ENCODE results near the gene PCBP4.

DNA sequence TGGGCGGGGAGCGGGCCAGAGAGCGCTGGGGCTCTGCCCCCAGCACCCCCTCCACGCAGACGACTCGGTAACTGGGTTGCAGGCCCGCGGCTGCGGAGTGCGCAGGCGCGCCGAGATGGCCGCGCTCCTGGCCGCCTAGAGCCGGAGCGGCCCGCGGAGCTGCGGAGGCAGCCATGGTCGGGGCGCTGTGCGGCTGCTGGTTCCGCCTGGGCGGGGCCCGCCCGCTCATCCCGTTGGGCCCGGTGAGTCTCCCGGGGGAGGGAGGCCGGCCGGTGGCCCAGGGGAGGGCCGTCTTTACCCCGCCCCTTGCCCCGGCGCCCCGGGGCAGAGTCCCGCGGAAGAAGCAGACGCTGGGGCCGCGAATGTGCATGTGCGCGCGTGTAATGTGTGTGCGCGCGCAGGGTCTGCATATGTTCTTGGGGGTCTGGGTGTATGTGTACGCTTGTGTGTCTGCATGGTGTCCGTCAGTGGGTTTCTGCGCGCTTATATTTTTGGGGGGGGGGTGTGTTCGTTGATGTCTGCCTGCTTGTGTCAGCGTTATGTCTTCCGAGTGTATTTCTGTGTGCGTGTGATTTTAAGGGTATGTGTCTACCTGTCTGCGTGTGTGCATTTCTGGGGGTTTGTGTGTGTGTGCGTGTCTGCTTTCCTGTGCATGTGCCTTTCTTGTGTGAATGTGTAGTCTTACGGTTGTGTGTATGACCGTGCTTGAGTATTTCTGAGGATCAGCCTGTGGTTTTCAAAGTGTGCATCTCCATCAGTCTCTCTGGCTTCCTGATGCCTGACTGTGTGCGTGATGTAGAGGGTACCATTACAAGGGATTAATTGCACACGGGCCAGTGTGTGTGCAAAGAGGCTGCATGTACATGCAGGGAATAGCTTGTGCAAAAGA is 8.0 kb upstream of the PCBP4 start, which contains the start of gene ABHD14A:
- TF ChIP-seq EZH2phosphoT487 (IDR thresholded peaks at IDR 0.05; ENCODE audit: insufficient read depth, low read depth): no peak
- TF ChIP-seq EZH2 (IDR thresholded peaks at IDR 0.05; ENCODE audit: insufficient read depth, poor library complexity, severe bottlenecking): no peak

All from GM23248 (cell line).